ENCODE measurements around the gene TSPEAR.
A peak's percentile ranks its signal among the peaks of the same experiment; 100 is the strongest.

Gene TSPEAR

DNA sequence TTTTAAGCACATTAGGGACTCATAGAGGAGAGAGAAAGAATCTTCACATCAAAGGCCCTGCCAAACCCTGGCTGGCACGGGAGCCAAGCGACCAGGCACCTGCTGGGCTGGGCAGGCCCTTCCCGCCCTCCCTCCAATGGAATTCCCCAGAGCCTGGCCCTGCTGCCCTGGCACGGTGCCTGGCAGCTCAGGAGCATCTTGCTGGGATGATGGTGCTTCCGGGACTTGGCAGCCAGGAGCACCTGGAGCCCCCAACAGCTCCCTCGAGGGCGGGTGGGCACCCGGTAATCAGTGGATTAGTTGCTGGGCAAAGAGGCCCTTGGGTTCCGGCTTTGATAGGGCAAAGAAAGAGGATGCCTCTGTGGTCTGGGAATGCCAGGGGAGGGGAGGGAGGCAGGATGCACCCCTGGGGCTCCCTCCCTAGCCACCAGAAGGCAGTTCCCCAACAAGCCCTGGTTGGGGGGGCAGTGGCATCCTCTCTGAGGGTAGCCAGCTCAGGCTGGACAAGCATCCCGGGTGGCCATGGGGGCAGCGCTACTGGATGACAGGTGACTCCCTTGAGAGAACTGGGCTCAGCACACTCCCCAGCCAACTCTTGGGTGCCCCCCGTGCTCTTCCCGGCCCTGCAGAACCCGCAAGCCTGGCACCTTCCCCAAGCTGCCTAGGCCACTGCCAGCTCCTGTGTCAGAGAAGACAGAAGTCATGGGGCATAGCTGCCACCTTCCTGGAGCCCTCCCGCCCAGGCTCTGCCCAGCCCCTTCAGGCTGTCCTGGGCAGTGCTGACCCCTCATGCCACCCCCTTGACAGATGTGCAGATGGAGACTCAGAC is 197.8 kb downstream of the TSPEAR start:
- no peak overlapping the region for H3K4me3 ChIP-seq (ENCODE audit: low read depth, low read length)
- no peak for TF ChIP-seq CTCF (IDR thresholded peaks at IDR 0.05; ENCODE audit: low read depth, low read length)

- H3K4me3 ChIP-seq (ENCODE audit: low read depth, low read length) = no peak overlapping the region
- no peak for TF ChIP-seq CTCF (IDR thresholded peaks at IDR 0.05; ENCODE audit: low read depth, low read length)
Observed at GRCh38 chr21:44512496-44513388, 198.6 kb downstream of the TSPEAR start.

- no peak for TF ChIP-seq CTCF (IDR thresholded peaks at IDR 0.05; ENCODE audit: low read depth, low read length)
- H3K4me3 ChIP-seq (ENCODE audit: low read depth, low read length) = no peak overlapping the region
Observed at GRCh38 chr21:44511938-44512275, 199.5 kb downstream of the TSPEAR start.

- no peak overlapping the region for H3K4me3 ChIP-seq (ENCODE audit: low read depth, low read length)
- no peak for TF ChIP-seq CTCF (IDR thresholded peaks at IDR 0.05; ENCODE audit: low read depth, low read length)
Observed at GRCh38 chr21:44511219-44511937, 200.0 kb downstream of the TSPEAR start.

DNA sequence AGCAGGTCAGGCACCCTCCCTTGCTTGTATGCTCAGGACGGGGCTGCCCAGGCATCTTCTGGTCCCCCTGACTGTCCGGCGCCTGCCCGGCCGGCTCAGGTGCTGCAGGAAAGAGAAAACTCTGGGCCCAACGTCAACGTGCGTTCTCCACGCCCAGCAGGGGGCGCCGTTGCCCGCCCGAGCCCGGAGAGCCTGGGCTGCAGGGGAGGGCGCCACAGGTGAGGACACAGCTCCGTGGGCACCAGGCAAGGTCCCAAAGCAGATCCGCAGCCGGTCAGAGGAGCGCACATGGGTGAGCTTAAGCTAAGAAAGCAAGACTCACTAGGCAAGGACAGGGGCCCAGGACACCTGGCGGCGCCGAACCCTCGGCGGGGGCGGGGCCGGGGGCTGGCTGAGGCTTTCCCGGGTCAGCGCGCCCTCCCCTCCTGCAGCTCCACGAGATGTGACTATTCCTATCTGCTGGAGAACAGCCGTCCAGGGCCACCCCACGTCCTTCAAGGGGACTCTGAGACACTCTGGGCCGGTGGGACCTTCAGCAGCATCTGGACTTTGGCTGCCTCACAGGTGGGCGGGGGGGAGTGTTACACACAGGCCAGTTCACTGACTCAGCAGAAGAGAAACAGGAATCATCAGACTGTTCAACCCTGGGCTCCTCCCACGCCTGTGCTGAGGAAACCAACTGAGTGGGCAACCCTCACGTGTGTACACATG is 200.7 kb downstream of the TSPEAR start:
- peak; percentile 63 for TF ChIP-seq CTCF (IDR thresholded peaks at IDR 0.05; ENCODE audit: low read depth, low read length)
- H3K4me3 ChIP-seq (ENCODE audit: low read depth, low read length) = no peak overlapping the region

DNA sequence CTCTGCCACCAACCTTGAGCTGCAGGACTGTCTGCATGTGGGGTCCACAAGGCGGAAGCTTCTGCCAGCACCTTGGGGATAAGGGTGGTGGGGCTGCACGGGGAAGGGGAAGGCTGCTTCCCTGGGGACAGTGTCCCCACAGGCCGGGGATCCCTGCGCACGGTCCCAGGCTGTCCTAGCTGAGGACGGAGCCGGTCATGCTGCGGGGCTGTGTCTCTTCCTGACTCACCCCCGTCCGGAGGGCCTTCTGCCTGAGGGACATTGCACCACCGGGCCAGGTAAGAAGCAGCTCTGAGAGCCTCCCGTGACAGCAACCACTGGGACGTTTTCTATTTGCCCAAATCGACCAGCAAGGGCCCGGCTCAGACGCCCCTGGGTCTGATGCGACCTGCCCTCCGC is 201.3 kb downstream of the TSPEAR start:
- H3K4me3 ChIP-seq (ENCODE audit: low read depth, low read length) = no peak overlapping the region
- TF ChIP-seq CTCF (IDR thresholded peaks at IDR 0.05; ENCODE audit: low read depth, low read length) = no peak

Measured in WI38 (cell line).